Liver (tissue), 3 donors: ENCODE data around the gene ADAM19.

Experiments used
- EGR1 ChIP-seq, 2 donors: IDR thresholded peaks; 2 replicates each; pipeline ENCODE4 v1.6.1; 2016 to 2018; ENCODE audit warnings: antibody characterized with exemption in 2 of 2, low read depth in 2 of 2
- JUND ChIP-seq, 2 donors: IDR thresholded peaks; 2 replicates each; pipeline ENCODE4 v1.6.1; 2016; ENCODE audit warnings: antibody characterized with exemption in 2 of 2
- NR2F2 ChIP-seq: IDR thresholded peaks from 2 replicates; pipeline ENCODE4 v1.6.1; 2016; ENCODE audit warnings: antibody characterized with exemption
- RAD21 ChIP-seq, 2 donors: IDR thresholded peaks; 2 replicates each; pipeline ENCODE4 v1.6.1; 2016; ENCODE audit warnings: antibody characterized with exemption in 2 of 2, mild to moderate bottlenecking in 2 of 2
- RXRA ChIP-seq, 2 donors: IDR thresholded peaks; 2 replicates each; pipeline ENCODE4 v1.6.1; 2017 to 2018; ENCODE audit warnings: antibody characterized with exemption in 2 of 2, mild to moderate bottlenecking in 1 of 2
- SP1 ChIP-seq: IDR thresholded peaks from 2 replicates; pipeline ENCODE4 v1.6.1; 2018; ENCODE audit warnings: antibody characterized with exemption, mild to moderate bottlenecking
- TAF1 ChIP-seq: conservative IDR thresholded peaks from 2 replicates; pipeline ENCODE4 v1.6.1; 2016; ENCODE audit warnings: antibody characterized with exemption, mild to moderate bottlenecking
- YY1 ChIP-seq: IDR thresholded peaks from 2 replicates; pipeline ENCODE4 v1.6.1; 2016; ENCODE audit warnings: antibody characterized with exemption, mild to moderate bottlenecking
- TF ChIP-seq, protein P1 (sequence below): fragments of 150-350 bp; IDR thresholded peaks from 2 replicates; pipeline ENCODE4 v1.5.1; 2017; ENCODE audit warnings: improper control_type of control experiment, low read depth, low read length; ENCODE audit not compliant: missing input control
- TF ChIP-seq, protein P2 (sequence below): IDR thresholded peaks from 2 replicates; pipeline ENCODE4 v1.6.1; 2016; ENCODE audit warnings: antibody characterized with exemption
- TF ChIP-seq, protein P3 (sequence below): IDR thresholded peaks from 2 replicates; pipeline ENCODE4 v1.6.1; 2016; ENCODE audit warnings: antibody characterized with exemption
- donor health status: healthy.
- donor health status: healthy.

DNA sequence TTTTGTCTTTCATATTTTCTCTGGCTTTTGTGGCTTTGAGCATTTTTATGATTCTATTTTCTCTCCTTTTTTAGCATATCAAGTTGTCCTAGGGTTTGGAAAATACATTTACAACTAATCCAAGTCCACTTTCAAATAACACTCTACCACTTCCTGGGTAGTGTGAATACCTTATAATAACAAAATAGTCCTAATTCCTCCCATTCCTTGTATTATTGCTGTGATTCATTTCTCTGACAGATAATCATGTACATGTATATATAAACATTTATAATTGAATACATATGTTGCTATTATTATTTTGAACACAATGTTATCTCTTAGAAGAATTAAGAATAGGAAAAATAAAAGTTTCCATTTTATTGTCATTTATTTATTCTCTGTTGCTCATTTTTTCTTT, 14.9 kb upstream of the ADAM19 start:
- TF ChIP-seq, protein P1, sequence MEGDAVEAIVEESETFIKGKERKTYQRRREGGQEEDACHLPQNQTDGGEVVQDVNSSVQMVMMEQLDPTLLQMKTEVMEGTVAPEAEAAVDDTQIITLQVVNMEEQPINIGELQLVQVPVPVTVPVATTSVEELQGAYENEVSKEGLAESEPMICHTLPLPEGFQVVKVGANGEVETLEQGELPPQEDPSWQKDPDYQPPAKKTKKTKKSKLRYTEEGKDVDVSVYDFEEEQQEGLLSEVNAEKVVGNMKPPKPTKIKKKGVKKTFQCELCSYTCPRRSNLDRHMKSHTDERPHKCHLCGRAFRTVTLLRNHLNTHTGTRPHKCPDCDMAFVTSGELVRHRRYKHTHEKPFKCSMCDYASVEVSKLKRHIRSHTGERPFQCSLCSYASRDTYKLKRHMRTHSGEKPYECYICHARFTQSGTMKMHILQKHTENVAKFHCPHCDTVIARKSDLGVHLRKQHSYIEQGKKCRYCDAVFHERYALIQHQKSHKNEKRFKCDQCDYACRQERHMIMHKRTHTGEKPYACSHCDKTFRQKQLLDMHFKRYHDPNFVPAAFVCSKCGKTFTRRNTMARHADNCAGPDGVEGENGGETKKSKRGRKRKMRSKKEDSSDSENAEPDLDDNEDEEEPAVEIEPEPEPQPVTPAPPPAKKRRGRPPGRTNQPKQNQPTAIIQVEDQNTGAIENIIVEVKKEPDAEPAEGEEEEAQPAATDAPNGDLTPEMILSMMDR, result no peak
- no peak for TF ChIP-seq EGR1 (IDR thresholded peaks at IDR 0.05; ENCODE audit: low read depth in 2 of 2)
- TF ChIP-seq, protein P2, sequence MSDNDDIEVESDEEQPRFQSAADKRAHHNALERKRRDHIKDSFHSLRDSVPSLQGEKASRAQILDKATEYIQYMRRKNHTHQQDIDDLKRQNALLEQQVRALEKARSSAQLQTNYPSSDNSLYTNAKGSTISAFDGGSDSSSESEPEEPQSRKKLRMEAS, result no peak
- no peak for TF ChIP-seq RAD21 (IDR thresholded peaks at IDR 0.05)
- TF ChIP-seq, protein P3, sequence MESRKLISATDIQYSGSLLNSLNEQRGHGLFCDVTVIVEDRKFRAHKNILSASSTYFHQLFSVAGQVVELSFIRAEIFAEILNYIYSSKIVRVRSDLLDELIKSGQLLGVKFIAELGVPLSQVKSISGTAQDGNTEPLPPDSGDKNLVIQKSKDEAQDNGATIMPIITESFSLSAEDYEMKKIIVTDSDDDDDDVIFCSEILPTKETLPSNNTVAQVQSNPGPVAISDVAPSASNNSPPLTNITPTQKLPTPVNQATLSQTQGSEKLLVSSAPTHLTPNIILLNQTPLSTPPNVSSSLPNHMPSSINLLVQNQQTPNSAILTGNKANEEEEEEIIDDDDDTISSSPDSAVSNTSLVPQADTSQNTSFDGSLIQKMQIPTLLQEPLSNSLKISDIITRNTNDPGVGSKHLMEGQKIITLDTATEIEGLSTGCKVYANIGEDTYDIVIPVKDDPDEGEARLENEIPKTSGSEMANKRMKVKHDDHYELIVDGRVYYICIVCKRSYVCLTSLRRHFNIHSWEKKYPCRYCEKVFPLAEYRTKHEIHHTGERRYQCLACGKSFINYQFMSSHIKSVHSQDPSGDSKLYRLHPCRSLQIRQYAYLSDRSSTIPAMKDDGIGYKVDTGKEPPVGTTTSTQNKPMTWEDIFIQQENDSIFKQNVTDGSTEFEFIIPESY, result no peak
- no peak for TF ChIP-seq YY1
- no peak for TF ChIP-seq TAF1
- no peak for TF ChIP-seq SP1
- TF ChIP-seq RXRA (IDR thresholded peaks at IDR 0.05), result no peak
- TF ChIP-seq JUND (IDR thresholded peaks at IDR 0.05), result no peak
- no peak for TF ChIP-seq NR2F2
